ENCODE measurements around the gene SLC25A42. TPM values are rescaled to one million over a fixed set of nuclear protein-coding genes. Genes with fewer than 3 reads are reported as not detected.

SLC25A42 gene
- total and polyA plus RNA-seq, 2 of the 13 experiments (the other 11 are each of a cell fraction or from before 2014, with no cell fraction given), result 12.8 to 18.3 TPM

- 0 out of 2 replicates have a peak, but pooled peaks have one; percentile 87 for TF ChIP-seq TIGD3 (CRISPR knock-in tag; IDR thresholded peaks at IDR 0.05; ENCODE audit: borderline replicate concordance)
- peak; percentile 90; the same call in 1 of the 2 replicates for TF ChIP-seq ZGPAT (CRISPR knock-in tag; IDR thresholded peaks at IDR 0.05)
- no peak for TF ChIP-seq RFX3 (CRISPR knock-in tag; IDR thresholded peaks at IDR 0.05)
- TF ChIP-seq FOXJ3 (CRISPR knock-in tag; IDR thresholded peaks at IDR 0.05; ENCODE audit: borderline replicate concordance), result no peak
- 0 out of 2 replicates have a peak, but pooled peaks have one; percentile 42 for TF ChIP-seq CBX5 (CRISPR knock-in tag; IDR thresholded peaks at IDR 0.05; ENCODE audit: borderline replicate concordance)
- TF ChIP-seq ZNF776 (CRISPR knock-in tag; IDR thresholded peaks at IDR 0.05), result peak; percentile 88; the same call in 1 of the 2 replicates
- TF ChIP-seq ZNF281 (CRISPR knock-in tag; IDR thresholded peaks at IDR 0.05; ENCODE audit: borderline replicate concordance), result peak; percentile 42; the same call in 1 of the 2 replicates
- no peak for TF ChIP-seq ZMAT5 (CRISPR knock-in tag; IDR thresholded peaks at IDR 0.05; ENCODE audit: borderline replicate concordance, low read depth)
- TF ChIP-seq SP140L (CRISPR knock-in tag; IDR thresholded peaks at IDR 0.05; ENCODE audit: borderline replicate concordance), result no peak; the same call in 1 of the 2 replicates
- TF ChIP-seq REST (IDR thresholded peaks at IDR 0.05; ENCODE audit: borderline replicate concordance in 1 of 2, low read depth in 1 of 2, low read length in 2 of 2), result 0 out of 4 replicates have a peak, but pooled peaks of 1 of the 2 experiments have one; percentile 34
- TF ChIP-seq HNF1B (CRISPR knock-in tag; IDR thresholded peaks at IDR 0.05), result peak; percentile 65
- no peak for TF ChIP-seq ZNF296 (CRISPR knock-in tag; conservative IDR thresholded peaks at IDR 0.05)
- no peak for TF ChIP-seq ZFP1 (CRISPR knock-in tag; IDR thresholded peaks at IDR 0.05)
- TF ChIP-seq MTA3 (CRISPR knock-in tag; IDR thresholded peaks at IDR 0.05), result no peak
Observed at GRCh38 chr19:19033426-19034203, 30.2 kb upstream of the SLC25A42 start, which contains the start of the genes ARMC6 and SUGP2 (continued).

Measured in HepG2 (cell line).